AG09319 (cell line): ENCODE measurements around the gene MAN2A1.

Experiments
- DNase-seq: peaks from one replicate; pipeline ENCODE4 v3.0.0-alpha.2; 2010; ENCODE audit warnings: low read depth; ENCODE audit errors: extremely low read depth
- TF ChIP-seq, protein P1 (sequence below): IDR thresholded peaks from 2 replicates; pipeline ENCODE4 v1.5.1; 2011; ENCODE audit warnings: low read depth, mild to moderate bottlenecking, inconsistent platforms, low read length, moderate library complexity

The MAN2A1 gene

DNA sequence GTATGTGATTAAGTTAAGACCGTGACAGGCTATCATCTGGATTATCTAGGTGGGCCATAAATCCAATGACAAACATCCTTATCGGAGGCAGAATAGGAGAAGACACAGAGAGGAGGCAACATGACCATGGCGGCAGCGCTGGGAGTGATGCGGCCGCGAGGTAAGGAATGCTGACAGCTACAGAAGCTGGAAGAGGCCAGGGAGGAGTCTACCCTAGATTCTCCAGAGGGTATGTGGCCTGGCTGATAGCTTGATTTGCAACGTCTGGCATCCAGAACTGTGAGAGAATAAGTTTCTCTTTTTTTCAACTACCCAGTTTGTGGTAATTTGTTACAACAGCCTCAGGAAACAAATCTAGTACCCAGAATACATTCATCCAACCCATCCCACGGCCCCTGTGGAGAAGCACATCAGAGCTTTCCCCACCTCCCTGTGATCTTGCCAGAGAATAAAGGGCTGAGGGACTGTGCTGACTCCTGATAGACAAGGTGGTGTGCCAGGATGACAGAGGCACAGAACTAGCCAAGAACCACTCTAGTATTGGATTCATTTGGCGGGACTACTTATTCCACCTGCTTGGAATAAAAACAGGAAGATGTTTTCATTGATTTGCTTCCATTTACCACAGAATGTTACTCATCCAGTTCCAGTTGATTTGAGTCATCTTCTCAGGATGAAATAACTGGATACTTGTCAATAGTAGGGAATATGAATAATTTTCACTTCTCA, 187.4 kb downstream of the MAN2A1 start:
- no peak for DNase-seq
- TF ChIP-seq, protein P1, sequence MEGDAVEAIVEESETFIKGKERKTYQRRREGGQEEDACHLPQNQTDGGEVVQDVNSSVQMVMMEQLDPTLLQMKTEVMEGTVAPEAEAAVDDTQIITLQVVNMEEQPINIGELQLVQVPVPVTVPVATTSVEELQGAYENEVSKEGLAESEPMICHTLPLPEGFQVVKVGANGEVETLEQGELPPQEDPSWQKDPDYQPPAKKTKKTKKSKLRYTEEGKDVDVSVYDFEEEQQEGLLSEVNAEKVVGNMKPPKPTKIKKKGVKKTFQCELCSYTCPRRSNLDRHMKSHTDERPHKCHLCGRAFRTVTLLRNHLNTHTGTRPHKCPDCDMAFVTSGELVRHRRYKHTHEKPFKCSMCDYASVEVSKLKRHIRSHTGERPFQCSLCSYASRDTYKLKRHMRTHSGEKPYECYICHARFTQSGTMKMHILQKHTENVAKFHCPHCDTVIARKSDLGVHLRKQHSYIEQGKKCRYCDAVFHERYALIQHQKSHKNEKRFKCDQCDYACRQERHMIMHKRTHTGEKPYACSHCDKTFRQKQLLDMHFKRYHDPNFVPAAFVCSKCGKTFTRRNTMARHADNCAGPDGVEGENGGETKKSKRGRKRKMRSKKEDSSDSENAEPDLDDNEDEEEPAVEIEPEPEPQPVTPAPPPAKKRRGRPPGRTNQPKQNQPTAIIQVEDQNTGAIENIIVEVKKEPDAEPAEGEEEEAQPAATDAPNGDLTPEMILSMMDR = no peak

DNA sequence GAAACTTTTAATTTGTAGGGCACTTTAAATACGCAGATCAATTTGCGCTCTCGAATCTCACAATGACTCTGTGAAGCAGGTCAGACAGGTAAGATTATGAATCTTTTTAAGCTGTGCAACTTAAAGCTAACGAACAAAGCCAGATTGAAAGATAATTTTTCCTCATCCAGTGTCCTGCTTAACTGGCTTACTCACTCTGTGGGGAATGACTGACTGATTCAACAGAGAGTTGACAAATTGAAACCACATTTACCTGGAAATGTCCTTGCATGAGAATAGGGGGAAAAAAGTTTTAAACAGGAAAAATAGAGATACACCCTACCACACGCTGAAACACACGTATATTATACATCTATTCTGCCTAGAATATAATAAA, 187.9 kb downstream of the MAN2A1 start:
- DNase-seq = no peak
- TF ChIP-seq, protein P1 = no peak

DNA sequence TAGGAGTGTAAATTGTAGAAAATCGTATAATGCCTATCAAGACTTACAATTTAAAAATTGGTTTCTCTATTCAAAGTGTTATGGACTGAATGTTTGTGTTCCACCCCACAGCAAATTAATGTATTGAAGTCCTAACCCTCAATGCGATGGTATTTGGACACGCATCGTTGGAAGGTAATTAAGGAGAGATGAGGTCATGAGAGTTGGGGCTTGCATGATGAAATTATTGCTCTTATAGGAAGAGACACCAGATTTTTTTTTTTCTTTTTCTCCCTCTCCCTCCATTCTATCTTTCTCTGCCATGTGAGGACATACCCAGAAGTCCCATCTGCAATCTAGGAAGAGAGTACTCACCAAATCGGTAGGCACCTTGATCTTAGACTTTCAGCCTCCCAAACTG, 189.2 kb downstream of the MAN2A1 start:
- TF ChIP-seq, protein P1 = no peak
- no peak for DNase-seq

DNA sequence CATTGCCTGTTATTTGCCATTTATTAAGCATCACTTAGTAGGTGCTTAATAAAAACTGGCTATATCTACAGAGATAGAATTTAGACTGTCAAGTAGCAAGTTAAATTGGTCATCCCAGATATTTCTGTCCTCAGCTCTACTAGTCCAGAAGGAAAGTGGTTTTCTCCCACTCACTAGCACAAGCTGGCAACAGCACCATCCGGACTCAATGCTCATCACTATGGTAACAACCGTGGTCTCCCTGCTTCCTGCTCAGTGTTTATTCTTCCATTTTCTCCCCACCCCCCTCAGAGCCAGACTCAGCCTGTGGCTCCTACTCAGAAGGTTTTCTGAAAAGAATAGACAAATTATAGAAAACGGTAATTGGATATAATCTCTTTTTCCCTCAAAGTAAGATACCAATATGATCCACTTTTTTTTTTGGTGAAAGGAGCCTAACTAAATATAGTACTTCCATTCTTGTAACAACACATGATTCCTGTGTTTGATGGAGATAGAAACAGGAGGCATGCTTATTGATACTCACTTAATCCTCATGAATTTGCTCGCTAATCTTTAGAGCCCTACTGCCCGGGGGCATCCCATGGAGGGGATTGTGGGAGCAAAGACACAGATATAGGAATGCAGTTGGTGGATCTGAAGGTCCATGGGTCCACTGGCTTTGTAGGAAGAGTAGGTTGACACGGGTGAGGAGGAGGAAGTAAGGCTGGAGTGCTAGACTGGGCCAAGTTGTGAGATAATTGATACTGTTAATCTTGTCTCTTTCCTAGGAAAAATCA, 191.4 kb downstream of the MAN2A1 start:
- TF ChIP-seq, protein P1 = no peak
- no peak for DNase-seq

DNA sequence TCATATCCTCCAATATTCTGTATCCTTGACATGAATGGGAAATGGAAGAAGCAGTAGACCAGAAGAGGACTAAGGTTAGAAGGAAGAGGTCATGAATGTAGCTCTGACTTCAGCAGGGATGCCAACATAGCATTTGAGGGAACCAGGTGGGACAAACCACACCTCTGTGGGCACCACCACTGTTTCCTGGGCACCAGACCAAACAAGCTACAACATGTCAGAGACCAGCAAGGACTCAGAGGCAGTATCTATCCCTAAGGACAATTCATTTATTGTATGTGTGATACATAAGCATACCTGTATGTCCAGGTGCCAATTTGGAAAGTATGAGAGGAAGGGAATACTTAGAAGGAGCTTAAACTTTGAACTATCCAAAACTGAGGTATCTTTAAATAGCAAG, 192.8 kb downstream of the MAN2A1 start:
- DNase-seq = no peak
- TF ChIP-seq, protein P1 = no peak

DNA sequence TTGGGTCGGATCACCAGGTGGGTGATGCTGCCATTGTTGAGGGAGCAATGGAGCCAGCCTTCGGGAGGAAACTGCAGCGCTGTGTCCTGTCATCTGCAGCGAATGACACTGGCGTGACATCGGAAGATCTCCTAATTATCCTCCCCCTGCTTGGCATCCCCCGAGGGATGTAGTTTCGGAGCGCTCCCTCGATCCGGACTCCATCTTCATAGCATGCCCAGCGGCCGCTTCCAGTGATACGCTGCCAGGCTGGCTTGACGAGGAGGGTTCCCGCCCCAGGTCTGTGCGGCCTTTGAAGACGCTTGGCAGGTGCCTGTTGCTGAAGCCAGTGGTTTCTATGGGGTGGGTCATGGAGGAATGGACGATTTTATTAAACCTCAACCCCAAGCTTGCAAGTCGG, 194.9 kb downstream of the MAN2A1 start:
- TF ChIP-seq, protein P1 = no peak
- no peak for DNase-seq

DNA sequence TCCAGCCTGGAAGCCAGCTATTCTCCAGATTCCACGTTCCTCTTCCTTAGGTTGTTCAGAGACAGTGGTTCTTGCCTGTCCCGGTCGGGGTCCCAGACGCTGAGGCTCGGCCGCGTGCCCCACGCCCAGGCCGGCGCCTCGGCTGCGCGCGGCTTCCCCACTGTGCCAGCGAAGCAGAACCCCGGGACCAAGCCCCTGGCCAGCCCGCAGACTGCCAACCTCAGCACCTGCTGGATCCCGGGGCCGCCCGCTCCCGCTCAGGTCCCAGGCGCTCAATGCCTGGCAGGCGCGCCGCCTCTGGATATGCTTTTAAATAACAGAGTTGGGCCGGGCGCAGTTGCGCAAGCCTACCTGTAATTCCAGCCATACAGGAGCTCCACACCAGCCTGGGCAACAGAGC, 195.5 kb downstream of the MAN2A1 start:
- DNase-seq = no peak
- TF ChIP-seq, protein P1 = no peak
